ENCODE results near the gene SOX4.

Gene SOX4

GRCh38 chr6:21587961-21588480 is 5.5 kb upstream of the SOX4 start (continued):
- no peak for TF ChIP-seq ZNF426 (tag by site-specific recombination; IDR thresholded peaks at IDR 0.05)
- 0 out of 2 replicates have a peak, but pooled peaks have one; percentile 2 for TF ChIP-seq ZSCAN23 (tag by site-specific recombination; IDR thresholded peaks at IDR 0.05)
- TF ChIP-seq ZNF664 (tag by site-specific recombination; IDR thresholded peaks at IDR 0.05) = no peak
- peak; percentile 87 for TF ChIP-seq ZBTB8A (tag by site-specific recombination; IDR thresholded peaks at IDR 0.05)
- TF ChIP-seq ZNF324 (tag by site-specific recombination; IDR thresholded peaks at IDR 0.05) = no peak
- peak; percentile 99 for TF ChIP-seq ZFP69B (tag by site-specific recombination; IDR thresholded peaks at IDR 0.05)
- no peak for TF ChIP-seq MYNN (tag by site-specific recombination; IDR thresholded peaks at IDR 0.05; ENCODE audit: borderline replicate concordance)
- TF ChIP-seq ZBTB10 (tag by site-specific recombination; IDR thresholded peaks at IDR 0.05) = peak; percentile 42; the same call in 1 of the 2 replicates
- TF ChIP-seq ZNF707 (tag by site-specific recombination; IDR thresholded peaks at IDR 0.05) = no peak
- no peak for TF ChIP-seq ZNF837 (tag by site-specific recombination; IDR thresholded peaks at IDR 0.05)
- TF ChIP-seq ZNF184 (tag by site-specific recombination; IDR thresholded peaks at IDR 0.05) = no peak
- TF ChIP-seq ZBTB1 (tag by site-specific recombination; IDR thresholded peaks at IDR 0.05) = no peak
- TF ChIP-seq ZBTB7A (tag by site-specific recombination; IDR thresholded peaks at IDR 0.05; ENCODE audit: low read depth) = no peak
- TF ChIP-seq ZNF114 (tag by site-specific recombination; IDR thresholded peaks at IDR 0.05) = no peak
- no peak for TF ChIP-seq ZNF292 (tag by site-specific recombination; IDR thresholded peaks at IDR 0.05; ENCODE audit: borderline replicate concordance, low read depth)
- TF ChIP-seq REST (tag by site-specific recombination; IDR thresholded peaks at IDR 0.05) = no peak
- TF ChIP-seq ZNF571 (tag by site-specific recombination; IDR thresholded peaks at IDR 0.05) = no peak
- TF ChIP-seq ZSCAN30 (tag by site-specific recombination; IDR thresholded peaks at IDR 0.05) = no peak; the same call in 1 of the 2 replicates
- no peak for TF ChIP-seq ZNF404 (tag by site-specific recombination; IDR thresholded peaks at IDR 0.05)
- TF ChIP-seq GFI1B (tag by site-specific recombination; IDR thresholded peaks at IDR 0.05) = no peak
- TF ChIP-seq GLIS2 (tag by site-specific recombination; IDR thresholded peaks at IDR 0.05) = peak; percentile 77
- TF ChIP-seq KLF10 (tag by site-specific recombination; IDR thresholded peaks at IDR 0.05) = no peak
- no peak for TF ChIP-seq ZNF792 (tag by site-specific recombination; IDR thresholded peaks at IDR 0.05)
- TF ChIP-seq ZNF670 (tag by site-specific recombination; IDR thresholded peaks at IDR 0.05; ENCODE audit: low read depth) = no peak
- TF ChIP-seq ZNF155 (tag by site-specific recombination; IDR thresholded peaks at IDR 0.05) = no peak
- TF ChIP-seq ZFHX2 (tag by site-specific recombination; conservative IDR thresholded peaks at IDR 0.05) = peak; percentile 69
- TF ChIP-seq ZBTB48 (tag by site-specific recombination; IDR thresholded peaks at IDR 0.05) = peak; percentile 83
- no peak for TF ChIP-seq SP3 (tag by site-specific recombination; IDR thresholded peaks at IDR 0.05)
- peak; percentile 84; the same call in 1 of the 2 replicates for TF ChIP-seq SCRT2 (tag by site-specific recombination; IDR thresholded peaks at IDR 0.05)
- peak; percentile 73 for TF ChIP-seq ZNF335 (tag by site-specific recombination; conservative IDR thresholded peaks at IDR 0.05)
- TF ChIP-seq ZBTB26 (tag by site-specific recombination; optimal IDR thresholded peaks at IDR 0.05) = peak; percentile 93
- TF ChIP-seq PBX3 (CRISPR knock-in tag; IDR thresholded peaks at IDR 0.05) = no peak; the same call in 1 of the 2 replicates
- no peak for TF ChIP-seq BCL6B (tag by site-specific recombination; IDR thresholded peaks at IDR 0.05)
